ENCODE data around the gene ACAN. TPM values are rescaled to one million over a fixed set of nuclear protein-coding genes. Genes with fewer than 3 reads are reported as not detected.
"Not testable (repeated sequence)": the region's sequence is repeated elsewhere in the genome, so short reads cannot be mapped to it uniquely, and the experiment has no call there.

ACAN gene
- polyA plus RNA-seq, 1 donor = 0.16 TPM

DNA sequence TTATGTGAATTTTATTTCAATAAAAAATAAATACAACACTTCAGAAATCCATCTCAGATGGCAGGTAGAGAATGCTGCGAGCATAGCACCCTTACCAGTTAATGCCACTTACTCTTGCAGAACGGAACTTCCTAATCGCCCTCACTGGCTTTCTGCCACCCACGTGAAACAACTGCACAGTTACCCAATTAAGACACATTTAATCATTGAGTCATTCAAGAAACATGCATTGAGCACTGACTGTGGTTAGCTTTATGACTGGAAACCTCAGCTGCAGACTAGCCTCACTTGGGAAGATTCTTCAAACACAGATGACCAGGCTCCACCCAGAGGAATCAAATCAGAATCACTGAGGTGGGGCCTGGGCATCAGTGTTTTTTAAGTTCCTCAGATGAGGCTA, 115.5 kb downstream of the ACAN start:
- no peak overlapping the region for H3K4me3 ChIP-seq (ENCODE audit: low read length)
- H3K4me1 ChIP-seq (ENCODE audit: control insufficient read depth, insufficient read depth, low read length) = no peaks in the 10 kb centered on the region
- WGBS (ENCODE audit: insufficient coverage, low lambda C conversion rate) = no CpG with 5 or more reads among the region's 4 CpGs
- no peaks in the 10 kb centered on the region for H3K27me3 ChIP-seq (ENCODE audit: control insufficient read depth, insufficient read depth, low read length)
- no peaks in the 10 kb centered on the region for H3K9me3 ChIP-seq (ENCODE audit: control insufficient read depth, low read depth, low read length)
- H3K36me3 ChIP-seq (ENCODE audit: control insufficient read depth, insufficient read depth, low read length) = no peaks in the 10 kb centered on the region
- no peak overlapping the region for H3K27ac ChIP-seq (ENCODE audit: low read length)
- no peak for DNase-seq

DNA sequence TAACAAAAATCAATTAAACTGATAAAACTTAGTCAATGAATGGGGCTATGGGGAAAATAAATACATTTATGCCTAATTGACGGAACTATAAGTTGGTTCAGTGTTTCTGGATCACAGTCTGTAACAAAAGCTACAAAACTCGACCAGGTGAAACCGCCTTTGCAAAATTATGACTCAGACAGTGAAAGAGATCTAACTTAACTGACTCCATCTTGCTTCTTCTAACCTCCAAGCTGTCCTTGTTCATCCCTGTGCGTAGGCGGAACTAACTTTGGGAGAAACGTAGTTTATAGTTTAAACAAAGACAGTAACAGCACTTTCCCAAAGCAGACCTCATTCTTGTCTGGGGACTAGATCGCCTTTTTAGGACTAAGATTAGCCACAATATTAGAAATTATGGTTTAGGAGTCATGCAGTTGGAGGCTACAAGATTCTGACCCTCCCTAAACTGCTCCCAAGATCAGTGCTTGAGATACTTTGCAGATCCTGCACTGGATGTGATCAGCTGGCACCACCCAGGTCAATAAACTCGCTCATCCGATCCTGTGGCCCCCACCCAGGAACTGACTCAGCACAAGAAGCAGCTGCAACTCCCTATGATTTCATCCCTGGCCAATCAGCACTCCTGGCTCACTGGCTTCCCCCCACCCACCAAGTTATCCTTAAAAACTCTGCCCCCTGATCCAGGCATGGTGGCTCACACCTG, 117.1 kb downstream of the ACAN start:
- H3K9me3 ChIP-seq (ENCODE audit: control insufficient read depth, low read depth, low read length) = no peaks in the 10 kb centered on the region
- no CpG with 5 or more reads among the region's 9 CpGs for WGBS (ENCODE audit: insufficient coverage, low lambda C conversion rate)
- H3K4me3 ChIP-seq (ENCODE audit: low read length) = no peak overlapping the region
- no peak overlapping the region for H3K27ac ChIP-seq (ENCODE audit: low read length)
- H3K4me1 ChIP-seq (ENCODE audit: control insufficient read depth, insufficient read depth, low read length) = no peaks in the 10 kb centered on the region
- H3K27me3 ChIP-seq (ENCODE audit: control insufficient read depth, insufficient read depth, low read length) = no peaks in the 10 kb centered on the region
- no peaks in the 10 kb centered on the region for H3K36me3 ChIP-seq (ENCODE audit: control insufficient read depth, insufficient read depth, low read length)
- no peak for DNase-seq

DNA sequence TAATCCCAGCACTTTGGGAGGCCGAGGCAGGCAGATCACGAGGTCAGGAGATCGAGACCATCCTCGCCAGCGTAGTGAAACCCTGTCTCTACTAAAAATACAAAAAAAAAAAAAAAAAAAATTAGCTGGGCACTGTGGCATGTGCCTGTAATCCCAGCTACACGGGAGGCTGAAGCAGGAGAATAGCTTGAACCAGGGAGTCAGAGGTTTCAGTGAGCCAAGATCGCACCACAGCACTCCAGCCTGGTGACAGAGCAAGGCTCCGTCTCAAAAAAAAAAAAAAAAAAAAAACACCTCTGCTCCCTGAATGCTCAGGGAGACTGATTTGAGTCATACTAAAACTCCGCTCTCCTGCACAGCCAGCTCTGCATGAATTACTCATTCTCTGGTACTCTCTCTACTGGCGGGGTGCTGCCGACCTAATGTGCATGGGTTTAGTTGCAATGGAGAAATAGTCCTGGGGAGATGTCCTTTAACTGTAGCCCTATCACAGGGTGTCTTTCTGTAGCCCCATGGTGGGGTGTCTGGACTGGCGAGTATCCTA, 117.7 kb downstream of the ACAN start:
- not testable (repeated sequence) for H3K4me3 ChIP-seq (ENCODE audit: low read length); H3K36me3 ChIP-seq (ENCODE audit: control insufficient read depth, insufficient read depth, low read length); H3K4me1 ChIP-seq (ENCODE audit: control insufficient read depth, insufficient read depth, low read length); H3K27ac ChIP-seq (ENCODE audit: low read length); H3K9me3 ChIP-seq (ENCODE audit: control insufficient read depth, low read depth, low read length); H3K27me3 ChIP-seq (ENCODE audit: control insufficient read depth, insufficient read depth, low read length); DNase-seq
- WGBS (ENCODE audit: insufficient coverage, low lambda C conversion rate) = no CpG with 5 or more reads among the region's 12 CpGs

Other genes with a start within 250 kb of the ACAN start
- 8.2 TPM for gene AEN, start 182.1 kb upstream of the ACAN start, polyA plus RNA-seq
- gene ISG20, start 164.4 kb upstream of the ACAN start, polyA plus RNA-seq = 4.9 TPM
- gene HAPLN3, start 92.1 kb downstream of the ACAN start, polyA plus RNA-seq = 2.8 TPM
- gene MFGE8, start 109.9 kb downstream of the ACAN start, polyA plus RNA-seq = 36.7 TPM

Measured in large intestine (tissue), 3 donors.